ENCODE results near the gene TGIF2.

TGIF2 gene

DNA sequence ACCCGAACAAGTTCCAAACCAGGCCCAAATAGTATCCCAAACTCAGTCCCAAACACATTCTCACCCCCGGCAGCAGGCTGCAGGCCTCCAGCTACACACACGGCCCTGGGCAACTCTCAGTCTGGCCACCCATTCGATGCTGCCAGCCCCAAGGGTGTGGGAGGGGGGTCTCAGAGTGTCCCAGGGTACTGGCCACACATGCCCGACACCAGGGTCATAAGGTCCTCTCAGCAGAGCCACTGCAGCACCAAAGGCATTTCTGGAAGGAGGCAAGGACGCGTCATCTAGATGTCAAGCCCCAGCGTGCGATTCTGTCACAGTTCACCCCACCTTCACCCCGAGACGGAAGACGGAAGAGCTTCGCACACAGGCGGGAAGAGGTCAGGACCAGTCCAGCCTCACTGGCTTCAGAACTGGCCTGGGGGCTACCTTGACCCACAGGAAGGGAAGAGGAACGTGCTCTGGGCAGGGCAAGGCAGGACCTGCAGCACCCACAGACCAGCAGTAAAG, 22.6 kb upstream of the TGIF2 start (continued):
- TF ChIP-seq, protein P1, sequence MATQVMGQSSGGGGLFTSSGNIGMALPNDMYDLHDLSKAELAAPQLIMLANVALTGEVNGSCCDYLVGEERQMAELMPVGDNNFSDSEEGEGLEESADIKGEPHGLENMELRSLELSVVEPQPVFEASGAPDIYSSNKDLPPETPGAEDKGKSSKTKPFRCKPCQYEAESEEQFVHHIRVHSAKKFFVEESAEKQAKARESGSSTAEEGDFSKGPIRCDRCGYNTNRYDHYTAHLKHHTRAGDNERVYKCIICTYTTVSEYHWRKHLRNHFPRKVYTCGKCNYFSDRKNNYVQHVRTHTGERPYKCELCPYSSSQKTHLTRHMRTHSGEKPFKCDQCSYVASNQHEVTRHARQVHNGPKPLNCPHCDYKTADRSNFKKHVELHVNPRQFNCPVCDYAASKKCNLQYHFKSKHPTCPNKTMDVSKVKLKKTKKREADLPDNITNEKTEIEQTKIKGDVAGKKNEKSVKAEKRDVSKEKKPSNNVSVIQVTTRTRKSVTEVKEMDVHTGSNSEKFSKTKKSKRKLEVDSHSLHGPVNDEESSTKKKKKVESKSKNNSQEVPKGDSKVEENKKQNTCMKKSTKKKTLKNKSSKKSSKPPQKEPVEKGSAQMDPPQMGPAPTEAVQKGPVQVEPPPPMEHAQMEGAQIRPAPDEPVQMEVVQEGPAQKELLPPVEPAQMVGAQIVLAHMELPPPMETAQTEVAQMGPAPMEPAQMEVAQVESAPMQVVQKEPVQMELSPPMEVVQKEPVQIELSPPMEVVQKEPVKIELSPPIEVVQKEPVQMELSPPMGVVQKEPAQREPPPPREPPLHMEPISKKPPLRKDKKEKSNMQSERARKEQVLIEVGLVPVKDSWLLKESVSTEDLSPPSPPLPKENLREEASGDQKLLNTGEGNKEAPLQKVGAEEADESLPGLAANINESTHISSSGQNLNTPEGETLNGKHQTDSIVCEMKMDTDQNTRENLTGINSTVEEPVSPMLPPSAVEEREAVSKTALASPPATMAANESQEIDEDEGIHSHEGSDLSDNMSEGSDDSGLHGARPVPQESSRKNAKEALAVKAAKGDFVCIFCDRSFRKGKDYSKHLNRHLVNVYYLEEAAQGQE (tag by site-specific recombination; IDR thresholded peaks at IDR 0.05), result no peak

DNA sequence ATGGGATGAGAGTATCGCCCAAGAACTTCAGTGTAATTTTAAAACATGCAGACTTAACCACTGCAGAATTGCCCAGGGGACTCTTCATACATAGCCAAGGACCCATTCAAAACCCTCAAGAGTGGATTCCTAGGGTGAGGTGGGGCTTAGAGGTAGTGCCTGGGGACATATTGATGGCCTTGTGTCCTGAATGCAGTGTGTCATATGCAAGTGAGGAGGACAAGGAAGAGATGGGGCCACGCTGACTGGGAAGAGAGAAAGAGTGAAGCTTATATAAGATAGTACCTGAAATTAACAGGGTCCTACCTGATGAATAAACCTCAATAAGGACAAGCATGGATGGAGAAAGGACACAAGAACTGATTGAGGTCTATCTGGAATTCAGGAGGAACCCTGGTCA, 18.1 kb upstream of the TGIF2 start:
- TF ChIP-seq FEZF1 (tag by site-specific recombination; IDR thresholded peaks at IDR 0.05) (no peak), ZNF830 (tag by site-specific recombination; IDR thresholded peaks at IDR 0.05; ENCODE audit: low read depth) (no peak), ZNF112 (tag by site-specific recombination; IDR thresholded peaks at IDR 0.05) (no peak), ZNF433 (tag by site-specific recombination; IDR thresholded peaks at IDR 0.05; ENCODE audit: low read depth) (no peak), ZNF837 (tag by site-specific recombination; IDR thresholded peaks at IDR 0.05) (no peak), ZNF266 (tag by site-specific recombination; IDR thresholded peaks at IDR 0.05; ENCODE audit: low read depth) (no peak), ZNF791 (tag by site-specific recombination; IDR thresholded peaks at IDR 0.05) (no peak), ZNF133 (tag by site-specific recombination; IDR thresholded peaks at IDR 0.05) (no peak), ZNF473 (tag by site-specific recombination; IDR thresholded peaks at IDR 0.05) (no peak)
- TF ChIP-seq, protein P2, sequence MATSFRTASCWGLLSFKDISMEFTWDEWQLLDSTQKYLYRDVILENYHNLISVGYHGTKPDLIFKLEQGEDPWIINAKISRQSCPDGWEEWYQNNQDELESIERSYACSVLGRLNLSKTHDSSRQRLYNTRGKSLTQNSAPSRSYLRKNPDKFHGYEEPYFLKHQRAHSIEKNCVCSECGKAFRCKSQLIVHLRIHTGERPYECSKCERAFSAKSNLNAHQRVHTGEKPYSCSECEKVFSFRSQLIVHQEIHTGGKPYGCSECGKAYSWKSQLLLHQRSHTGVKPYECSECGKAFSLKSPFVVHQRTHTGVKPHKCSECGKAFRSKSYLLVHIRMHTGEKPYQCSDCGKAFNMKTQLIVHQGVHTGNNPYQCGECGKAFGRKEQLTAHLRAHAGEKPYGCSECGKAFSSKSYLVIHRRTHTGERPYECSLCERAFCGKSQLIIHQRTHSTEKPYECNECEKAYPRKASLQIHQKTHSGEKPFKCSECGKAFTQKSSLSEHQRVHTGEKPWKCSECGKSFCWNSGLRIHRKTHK (tag by site-specific recombination; IDR thresholded peaks at IDR 0.05), result no peak
- TF ChIP-seq, protein P3, sequence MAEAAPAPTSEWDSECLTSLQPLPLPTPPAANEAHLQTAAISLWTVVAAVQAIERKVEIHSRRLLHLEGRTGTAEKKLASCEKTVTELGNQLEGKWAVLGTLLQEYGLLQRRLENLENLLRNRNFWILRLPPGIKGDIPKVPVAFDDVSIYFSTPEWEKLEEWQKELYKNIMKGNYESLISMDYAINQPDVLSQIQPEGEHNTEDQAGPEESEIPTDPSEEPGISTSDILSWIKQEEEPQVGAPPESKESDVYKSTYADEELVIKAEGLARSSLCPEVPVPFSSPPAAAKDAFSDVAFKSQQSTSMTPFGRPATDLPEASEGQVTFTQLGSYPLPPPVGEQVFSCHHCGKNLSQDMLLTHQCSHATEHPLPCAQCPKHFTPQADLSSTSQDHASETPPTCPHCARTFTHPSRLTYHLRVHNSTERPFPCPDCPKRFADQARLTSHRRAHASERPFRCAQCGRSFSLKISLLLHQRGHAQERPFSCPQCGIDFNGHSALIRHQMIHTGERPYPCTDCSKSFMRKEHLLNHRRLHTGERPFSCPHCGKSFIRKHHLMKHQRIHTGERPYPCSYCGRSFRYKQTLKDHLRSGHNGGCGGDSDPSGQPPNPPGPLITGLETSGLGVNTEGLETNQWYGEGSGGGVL (tag by site-specific recombination; IDR thresholded peaks at IDR 0.05), result no peak
- TF ChIP-seq, protein P4, sequence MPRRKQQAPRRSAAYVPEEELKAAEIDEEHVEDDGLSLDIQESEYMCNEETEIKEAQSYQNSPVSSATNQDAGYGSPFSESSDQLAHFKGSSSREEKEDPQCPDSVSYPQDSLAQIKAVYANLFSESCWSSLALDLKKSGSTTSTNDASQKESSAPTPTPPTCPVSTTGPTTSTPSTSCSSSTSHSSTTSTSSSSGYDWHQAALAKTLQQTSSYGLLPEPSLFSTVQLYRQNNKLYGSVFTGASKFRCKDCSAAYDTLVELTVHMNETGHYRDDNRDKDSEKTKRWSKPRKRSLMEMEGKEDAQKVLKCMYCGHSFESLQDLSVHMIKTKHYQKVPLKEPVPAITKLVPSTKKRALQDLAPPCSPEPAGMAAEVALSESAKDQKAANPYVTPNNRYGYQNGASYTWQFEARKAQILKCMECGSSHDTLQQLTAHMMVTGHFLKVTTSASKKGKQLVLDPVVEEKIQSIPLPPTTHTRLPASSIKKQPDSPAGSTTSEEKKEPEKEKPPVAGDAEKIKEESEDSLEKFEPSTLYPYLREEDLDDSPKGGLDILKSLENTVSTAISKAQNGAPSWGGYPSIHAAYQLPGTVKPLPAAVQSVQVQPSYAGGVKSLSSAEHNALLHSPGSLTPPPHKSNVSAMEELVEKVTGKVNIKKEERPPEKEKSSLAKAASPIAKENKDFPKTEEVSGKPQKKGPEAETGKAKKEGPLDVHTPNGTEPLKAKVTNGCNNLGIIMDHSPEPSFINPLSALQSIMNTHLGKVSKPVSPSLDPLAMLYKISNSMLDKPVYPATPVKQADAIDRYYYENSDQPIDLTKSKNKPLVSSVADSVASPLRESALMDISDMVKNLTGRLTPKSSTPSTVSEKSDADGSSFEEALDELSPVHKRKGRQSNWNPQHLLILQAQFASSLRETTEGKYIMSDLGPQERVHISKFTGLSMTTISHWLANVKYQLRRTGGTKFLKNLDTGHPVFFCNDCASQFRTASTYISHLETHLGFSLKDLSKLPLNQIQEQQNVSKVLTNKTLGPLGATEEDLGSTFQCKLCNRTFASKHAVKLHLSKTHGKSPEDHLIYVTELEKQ (tag by site-specific recombination; IDR thresholded peaks at IDR 0.05; ENCODE audit: borderline replicate concordance), result no peak
- TF ChIP-seq, protein P5, sequence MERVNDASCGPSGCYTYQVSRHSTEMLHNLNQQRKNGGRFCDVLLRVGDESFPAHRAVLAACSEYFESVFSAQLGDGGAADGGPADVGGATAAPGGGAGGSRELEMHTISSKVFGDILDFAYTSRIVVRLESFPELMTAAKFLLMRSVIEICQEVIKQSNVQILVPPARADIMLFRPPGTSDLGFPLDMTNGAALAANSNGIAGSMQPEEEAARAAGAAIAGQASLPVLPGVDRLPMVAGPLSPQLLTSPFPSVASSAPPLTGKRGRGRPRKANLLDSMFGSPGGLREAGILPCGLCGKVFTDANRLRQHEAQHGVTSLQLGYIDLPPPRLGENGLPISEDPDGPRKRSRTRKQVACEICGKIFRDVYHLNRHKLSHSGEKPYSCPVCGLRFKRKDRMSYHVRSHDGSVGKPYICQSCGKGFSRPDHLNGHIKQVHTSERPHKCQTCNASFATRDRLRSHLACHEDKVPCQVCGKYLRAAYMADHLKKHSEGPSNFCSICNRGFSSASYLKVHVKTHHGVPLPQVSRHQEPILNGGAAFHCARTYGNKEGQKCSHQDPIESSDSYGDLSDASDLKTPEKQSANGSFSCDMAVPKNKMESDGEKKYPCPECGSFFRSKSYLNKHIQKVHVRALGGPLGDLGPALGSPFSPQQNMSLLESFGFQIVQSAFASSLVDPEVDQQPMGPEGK (tag by site-specific recombination; IDR thresholded peaks at IDR 0.05), result no peak
- TF ChIP-seq, protein P6, sequence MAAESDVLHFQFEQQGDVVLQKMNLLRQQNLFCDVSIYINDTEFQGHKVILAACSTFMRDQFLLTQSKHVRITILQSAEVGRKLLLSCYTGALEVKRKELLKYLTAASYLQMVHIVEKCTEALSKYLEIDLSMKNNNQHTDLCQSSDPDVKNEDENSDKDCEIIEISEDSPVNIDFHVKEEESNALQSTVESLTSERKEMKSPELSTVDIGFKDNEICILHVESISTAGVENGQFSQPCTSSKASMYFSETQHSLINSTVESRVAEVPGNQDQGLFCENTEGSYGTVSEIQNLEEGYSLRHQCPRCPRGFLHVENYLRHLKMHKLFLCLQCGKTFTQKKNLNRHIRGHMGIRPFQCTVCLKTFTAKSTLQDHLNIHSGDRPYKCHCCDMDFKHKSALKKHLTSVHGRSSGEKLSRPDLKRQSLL (tag by site-specific recombination; IDR thresholded peaks at IDR 0.05), result no peak
- TF ChIP-seq, protein P7, sequence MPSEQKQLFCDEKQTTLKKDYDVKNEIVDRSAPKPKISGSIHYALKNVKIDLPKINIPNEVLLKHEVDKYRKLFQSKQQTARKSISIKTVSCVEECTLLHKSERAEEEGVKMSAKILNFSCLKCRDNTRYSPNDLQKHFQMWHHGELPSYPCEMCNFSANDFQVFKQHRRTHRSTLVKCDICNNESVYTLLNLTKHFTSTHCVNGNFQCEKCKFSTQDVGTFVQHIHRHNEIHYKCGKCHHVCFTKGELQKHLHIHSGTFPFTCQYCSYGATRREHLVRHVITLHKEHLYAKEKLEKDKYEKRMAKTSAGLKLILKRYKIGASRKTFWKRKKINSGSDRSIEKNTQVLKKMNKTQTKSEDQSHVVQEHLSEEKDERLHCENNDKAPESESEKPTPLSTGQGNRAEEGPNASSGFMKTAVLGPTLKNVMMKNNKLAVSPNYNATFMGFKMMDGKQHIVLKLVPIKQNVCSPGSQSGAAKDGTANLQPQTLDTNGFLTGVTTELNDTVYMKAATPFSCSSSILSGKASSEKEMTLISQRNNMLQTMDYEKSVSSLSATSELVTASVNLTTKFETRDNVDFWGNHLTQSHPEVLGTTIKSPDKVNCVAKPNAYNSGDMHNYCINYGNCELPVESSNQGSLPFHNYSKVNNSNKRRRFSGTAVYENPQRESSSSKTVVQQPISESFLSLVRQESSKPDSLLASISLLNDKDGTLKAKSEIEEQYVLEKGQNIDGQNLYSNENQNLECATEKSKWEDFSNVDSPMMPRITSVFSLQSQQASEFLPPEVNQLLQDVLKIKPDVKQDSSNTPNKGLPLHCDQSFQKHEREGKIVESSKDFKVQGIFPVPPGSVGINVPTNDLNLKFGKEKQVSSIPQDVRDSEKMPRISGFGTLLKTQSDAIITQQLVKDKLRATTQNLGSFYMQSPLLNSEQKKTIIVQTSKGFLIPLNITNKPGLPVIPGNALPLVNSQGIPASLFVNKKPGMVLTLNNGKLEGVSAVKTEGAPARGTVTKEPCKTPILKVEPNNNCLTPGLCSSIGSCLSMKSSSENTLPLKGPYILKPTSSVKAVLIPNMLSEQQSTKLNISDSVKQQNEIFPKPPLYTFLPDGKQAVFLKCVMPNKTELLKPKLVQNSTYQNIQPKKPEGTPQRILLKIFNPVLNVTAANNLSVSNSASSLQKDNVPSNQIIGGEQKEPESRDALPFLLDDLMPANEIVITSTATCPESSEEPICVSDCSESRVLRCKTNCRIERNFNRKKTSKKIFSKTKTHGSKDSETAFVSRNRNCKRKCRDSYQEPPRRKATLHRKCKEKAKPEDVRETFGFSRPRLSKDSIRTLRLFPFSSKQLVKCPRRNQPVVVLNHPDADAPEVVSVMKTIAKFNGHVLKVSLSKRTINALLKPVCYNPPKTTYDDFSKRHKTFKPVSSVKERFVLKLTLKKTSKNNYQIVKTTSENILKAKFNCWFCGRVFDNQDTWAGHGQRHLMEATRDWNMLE (tag by site-specific recombination; conservative IDR thresholded peaks at IDR 0.05; ENCODE audit: low read depth), result no peak
- ChIA-PET POLR2A (no interaction called here), CTCF (interaction anchor here (0.5 kb wide), 1 partner anchor 128 kb away, joined by 3 read pairs; no protein-coding TSS in a partner anchor)
- H3K36me3 ChIP-seq (ENCODE audit: control insufficient read depth in 2 of 2, insufficient read depth in 1 of 2, low read length in 2 of 2), result no peaks in the 10 kb centered on the region
- no peak overlapping the region for H3K4me3 ChIP-seq (ENCODE audit: low read depth, low read length)
- no peak overlapping the region for H3K27ac ChIP-seq (ENCODE audit: extremely low read depth, low read depth, low read length)
- H3K9me3 ChIP-seq (ENCODE audit: control insufficient read depth, insufficient read depth, low read depth, low read length), result no peaks in the 10 kb centered on the region
- no peaks in the 10 kb centered on the region for H3K4me1 ChIP-seq (ENCODE audit: control insufficient read depth, insufficient read depth, low read length)
